SJSA1 (cell line): ENCODE measurements around the gene POLD3. TPM values are rescaled to one million over a fixed set of nuclear protein-coding genes. Genes with fewer than 3 reads are reported as not detected.

ENCODE experiments used
- DNase-seq, 2 experiments: peaks; one replicate each; pipeline ENCODE4 v3.0.0-alpha.2; 2015 to 2020; ENCODE audit warnings: low spot score in 2 of 2, low read depth in 1 of 2
- H3K27ac ChIP-seq: fragments of 250-450 bp; sonication (Bioruptor Pico); 2 replicates; pipeline ENCODE4 v1.5.1; 2020; ENCODE audit warnings: mild to moderate bottlenecking, moderate library complexity
- H3K27me3 ChIP-seq: fragments of 250-450 bp; sonication (Bioruptor Pico); replicated peaks from 2 replicates; pipeline ENCODE4 v1.5.1; 2020; ENCODE audit warnings: mild to moderate bottlenecking, moderate library complexity
- H3K36me3 ChIP-seq: fragments of 250-450 bp; sonication (Bioruptor Pico); 2 replicates; pipeline ENCODE4 v1.5.1; 2020; ENCODE audit warnings: mild to moderate bottlenecking
- H3K4me1 ChIP-seq: fragments of 250-450 bp; sonication (Bioruptor Pico); replicated peaks from 2 replicates; pipeline ENCODE4 v1.6.1; 2021; ENCODE audit warnings: mild to moderate bottlenecking
- H3K4me3 ChIP-seq: fragments of 250-450 bp; sonication (Bioruptor Pico); 2 replicates; pipeline ENCODE4 v1.5.1; 2020; ENCODE audit warnings: mild to moderate bottlenecking
- H3K9me3 ChIP-seq: fragments of 250-450 bp; sonication (Bioruptor Pico); replicated peaks from 2 replicates; pipeline ENCODE4 v1.5.1; 2020; ENCODE audit warnings: mild to moderate bottlenecking
- total RNA-seq: library from RNA; depleted of rRNA; stranded (reverse); fragments of >200 nt; shearing (Covaris generic); gene quantifications from 2 replicates; pipeline ENCODE4 v1.2.3, GENCODE V29; 2014

POLD3 gene
- total RNA-seq, 1 experiment from 2014 or later = 12.7 TPM

DNA sequence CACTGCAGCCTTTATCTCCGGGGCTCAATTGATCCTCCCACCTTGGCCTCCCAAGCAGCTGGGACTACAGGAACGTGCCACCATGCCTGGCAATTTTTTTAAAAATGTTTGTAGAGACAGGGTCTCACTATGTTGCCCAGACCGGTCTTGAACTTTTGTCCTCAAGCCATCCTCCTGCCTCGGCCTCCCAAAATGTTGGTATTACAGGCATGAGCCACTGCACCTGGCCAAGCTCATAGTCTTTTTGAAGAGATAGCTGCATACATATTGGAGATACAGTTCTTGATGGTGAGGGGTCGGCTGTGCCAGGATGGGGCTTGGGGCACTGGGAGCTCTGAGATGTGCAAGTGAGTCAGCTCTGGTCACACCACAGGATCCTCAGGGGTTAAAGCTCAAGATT is 85.7 kb downstream of the POLD3 start:
- Histone ChIP-seq H3K9me3 (no peaks in the 10 kb centered on the region), H3K27me3 (no peaks in the 10 kb centered on the region), H3K4me3 (no peak overlapping the region), H3K4me1 (peaks cover 8% of the 10 kb centered on the region), H3K27ac (no peak overlapping the region), H3K36me3 (no peaks in the 10 kb centered on the region)
- peak in 1 of 2 experiments; percentile 10 for DNase-seq

DNA sequence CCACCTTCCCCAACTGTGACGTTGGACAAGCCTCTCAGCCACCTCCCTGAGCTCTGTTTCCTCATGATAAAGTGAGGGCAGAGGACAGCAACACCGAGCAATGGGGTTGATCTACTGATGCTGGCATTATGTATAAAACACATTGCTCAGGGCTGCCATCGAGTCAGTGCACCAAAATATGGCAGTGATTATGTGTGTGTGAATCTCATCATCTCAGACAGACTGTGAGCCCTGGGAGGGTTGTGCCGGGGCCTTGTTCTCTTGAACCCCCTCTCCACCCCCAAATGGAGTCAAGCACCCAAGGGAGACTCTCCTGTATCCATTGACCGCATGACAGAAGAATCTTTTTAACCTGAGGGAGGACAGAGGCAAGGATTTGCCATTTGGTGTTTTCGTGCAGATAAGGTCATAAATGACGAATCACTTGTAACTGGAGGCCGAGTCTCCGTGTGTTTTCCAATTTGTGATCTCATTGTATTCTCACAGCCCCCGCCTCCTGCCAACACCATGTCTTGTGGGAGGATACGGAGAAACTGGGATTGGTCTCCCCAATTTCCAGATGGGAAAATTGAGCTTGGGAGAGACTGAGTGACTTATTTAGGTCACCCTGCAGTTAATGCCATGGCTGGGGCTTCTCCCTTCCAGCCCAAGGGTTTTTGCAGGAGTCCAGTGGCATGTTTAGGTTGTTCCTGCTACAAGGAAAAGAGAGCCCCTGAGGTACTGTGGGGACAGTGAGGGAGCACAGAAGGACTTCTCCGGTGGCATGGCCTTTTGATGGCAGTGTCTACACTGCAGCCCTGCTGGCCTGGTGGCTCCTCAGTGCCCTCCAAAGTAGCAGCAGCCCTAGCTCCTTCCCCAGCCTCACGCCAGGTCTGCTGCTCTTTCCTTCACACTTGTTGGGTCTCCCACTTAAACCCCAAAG is 86.5 kb downstream of the POLD3 start:
- peak in 1 of 2 experiments; percentile 14 for DNase-seq
- Histone ChIP-seq H3K4me1 (peaks cover under 1% of the 10 kb centered on the region), H3K4me3 (no peak overlapping the region), H3K27me3 (no peaks in the 10 kb centered on the region), H3K27ac (no peak overlapping the region), H3K36me3 (no peaks in the 10 kb centered on the region), H3K9me3 (no peaks in the 10 kb centered on the region)

DNA sequence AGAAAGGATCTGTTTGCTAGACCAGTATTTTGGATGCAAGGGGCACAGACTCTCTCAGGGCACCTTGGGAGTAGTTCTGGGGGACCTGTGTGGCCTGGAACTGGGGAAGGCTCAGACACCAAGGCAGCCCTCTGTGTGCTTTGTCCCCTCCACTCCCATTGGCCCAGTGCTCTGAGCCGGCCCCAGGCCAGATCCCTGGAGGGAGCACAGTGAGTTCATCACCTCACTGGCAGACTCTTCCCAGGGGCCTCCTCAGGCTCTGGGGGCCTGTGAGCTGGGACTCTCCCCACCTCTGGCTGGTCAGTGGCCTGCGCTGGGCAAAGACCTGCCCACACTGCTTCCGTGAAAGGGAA is 87.1 kb downstream of the POLD3 start:
- Histone ChIP-seq H3K27me3 (no peaks in the 10 kb centered on the region), H3K27ac (no peak overlapping the region), H3K36me3 (no peaks in the 10 kb centered on the region), H3K4me1 (no peaks in the 10 kb centered on the region), H3K4me3 (no peak overlapping the region), H3K9me3 (no peaks in the 10 kb centered on the region)
- DNase-seq = peak in 1 of 2 experiments; percentile 9

DNA sequence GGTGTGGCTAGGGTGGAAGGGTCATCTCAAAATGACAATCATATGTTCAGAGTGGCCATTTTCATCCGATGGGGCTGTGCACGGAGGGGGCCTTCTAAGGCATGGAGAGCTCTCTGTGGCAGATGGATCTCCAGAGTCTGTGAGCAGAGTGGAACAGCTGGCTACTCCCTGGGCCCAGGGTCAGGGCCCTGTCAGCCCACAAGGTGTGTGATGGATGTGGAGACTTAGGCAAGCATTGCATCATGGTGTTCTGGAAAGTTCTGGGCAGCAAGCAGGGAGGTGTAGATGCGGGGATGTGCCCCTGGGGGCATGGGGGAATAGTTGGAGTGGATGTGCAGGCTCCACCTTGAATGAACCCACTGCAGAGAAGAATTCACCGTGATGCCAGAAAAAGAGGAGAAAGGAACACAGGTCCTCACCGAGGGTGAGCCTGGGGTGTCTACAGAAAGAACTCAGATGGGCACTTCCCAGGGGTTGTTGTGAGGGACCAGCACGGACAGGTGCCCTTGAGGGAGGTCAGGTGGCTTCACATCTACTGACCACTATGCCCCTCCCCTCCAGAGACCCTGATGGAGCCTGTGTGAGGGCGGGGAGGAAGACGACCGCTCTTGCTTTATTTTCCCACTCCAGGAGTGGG is 87.8 kb downstream of the POLD3 start:
- Histone ChIP-seq H3K27me3 (no peaks in the 10 kb centered on the region), H3K36me3 (no peaks in the 10 kb centered on the region), H3K4me1 (no peaks in the 10 kb centered on the region), H3K9me3 (no peaks in the 10 kb centered on the region), H3K4me3 (no peak overlapping the region), H3K27ac (no peak overlapping the region)
- DNase-seq = peak in 1 of 2 experiments; percentile 16

DNA sequence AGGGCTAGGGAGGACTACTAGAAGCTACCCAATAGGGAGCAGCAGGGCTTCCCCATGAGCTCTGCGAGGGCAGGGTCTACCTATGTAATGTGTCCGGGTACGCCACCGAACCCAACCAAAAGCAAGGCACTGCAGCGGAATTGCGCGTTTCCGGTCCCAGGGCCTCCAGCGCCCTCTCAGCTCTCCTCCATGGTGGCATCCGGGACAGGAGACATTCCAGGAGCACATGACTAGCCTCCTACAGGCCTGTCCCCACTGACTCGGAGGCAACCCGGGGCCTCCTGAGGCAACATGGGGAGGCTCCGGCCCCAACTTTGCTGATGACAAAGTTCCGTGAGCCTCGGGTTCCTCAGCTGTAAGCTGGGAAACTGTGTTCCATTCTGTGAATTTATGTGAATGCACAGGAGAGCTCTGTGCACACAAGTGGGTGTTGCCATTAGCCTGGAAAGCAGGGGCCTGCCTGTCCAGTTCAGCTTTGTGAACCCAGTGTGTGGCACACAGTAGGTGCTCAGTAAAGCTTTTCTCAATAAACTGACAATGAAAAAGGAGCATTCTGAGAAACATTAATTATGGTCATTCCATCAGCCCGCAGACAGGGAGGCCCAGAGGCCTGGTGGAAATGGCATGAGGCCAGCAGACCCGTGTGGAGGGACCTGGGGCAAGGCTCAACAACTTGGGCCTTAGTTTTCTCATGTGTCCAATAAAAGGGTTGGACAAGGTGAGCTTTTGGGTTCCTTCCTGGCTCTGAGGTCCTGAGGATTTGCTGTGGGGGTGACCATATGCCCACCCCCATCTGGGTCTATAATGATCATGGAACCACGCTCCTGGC is 88.5 kb downstream of the POLD3 start:
- Histone ChIP-seq H3K27me3 (no peaks in the 10 kb centered on the region), H3K4me3 (no peak overlapping the region), H3K36me3 (no peaks in the 10 kb centered on the region), H3K9me3 (no peaks in the 10 kb centered on the region), H3K27ac (no peak overlapping the region), H3K4me1 (no peaks in the 10 kb centered on the region)
- DNase-seq = no peak

DNA sequence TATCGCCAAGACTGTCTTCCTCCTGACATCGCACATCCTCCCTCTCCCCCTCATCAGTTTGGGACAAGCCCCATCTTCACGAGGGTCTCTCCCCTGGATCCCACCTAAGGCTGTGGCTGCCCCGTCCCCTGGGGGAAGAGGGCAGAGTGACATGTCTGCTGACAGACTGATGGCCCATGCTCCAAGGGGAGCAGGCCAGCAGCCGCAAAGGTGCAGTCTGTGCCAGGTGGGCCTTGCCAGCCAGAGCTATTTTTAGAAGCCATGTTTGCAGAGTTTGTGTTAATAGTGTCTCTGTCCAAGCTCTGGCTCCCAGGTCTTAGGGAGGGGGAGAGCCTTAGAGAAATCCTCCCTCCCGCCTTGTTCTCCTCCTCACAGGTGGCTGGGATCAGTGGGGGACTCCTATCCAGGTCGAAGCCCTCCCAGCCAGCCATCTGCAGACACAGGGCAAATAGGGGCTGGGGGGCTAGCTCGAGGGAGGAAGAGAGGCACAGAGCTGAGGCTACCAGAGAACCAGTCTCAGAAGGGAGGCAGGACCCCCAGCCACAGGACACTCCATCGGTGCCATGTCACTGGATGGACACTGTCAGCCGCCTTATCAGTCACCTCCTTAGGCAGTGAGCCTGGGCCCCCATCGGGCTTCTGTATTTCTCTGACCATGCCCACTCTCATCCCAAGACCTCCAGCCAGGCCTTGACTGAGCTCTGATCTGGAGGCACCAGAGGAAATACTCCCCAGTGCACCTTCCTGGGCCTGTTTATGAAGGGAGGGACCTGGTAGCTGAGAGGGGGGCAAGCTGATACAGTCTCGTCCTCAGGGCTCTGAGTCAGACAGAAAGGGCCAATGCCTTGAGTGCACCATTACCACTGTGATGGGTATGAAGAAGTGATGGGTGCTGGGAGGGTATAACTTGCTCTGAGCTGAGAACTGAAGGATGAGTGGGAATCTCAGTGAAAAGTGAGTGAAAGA is 89.6 kb downstream of the POLD3 start:
- H3K4me3 ChIP-seq = no peak overlapping the region
- no peaks in the 10 kb centered on the region for H3K27me3 ChIP-seq
- peaks cover 6% of the 10 kb centered on the region for H3K4me1 ChIP-seq
- no peaks in the 10 kb centered on the region for H3K36me3 ChIP-seq
- H3K9me3 ChIP-seq = no peaks in the 10 kb centered on the region
- H3K27ac ChIP-seq = no peak overlapping the region
- no peak for DNase-seq

DNA sequence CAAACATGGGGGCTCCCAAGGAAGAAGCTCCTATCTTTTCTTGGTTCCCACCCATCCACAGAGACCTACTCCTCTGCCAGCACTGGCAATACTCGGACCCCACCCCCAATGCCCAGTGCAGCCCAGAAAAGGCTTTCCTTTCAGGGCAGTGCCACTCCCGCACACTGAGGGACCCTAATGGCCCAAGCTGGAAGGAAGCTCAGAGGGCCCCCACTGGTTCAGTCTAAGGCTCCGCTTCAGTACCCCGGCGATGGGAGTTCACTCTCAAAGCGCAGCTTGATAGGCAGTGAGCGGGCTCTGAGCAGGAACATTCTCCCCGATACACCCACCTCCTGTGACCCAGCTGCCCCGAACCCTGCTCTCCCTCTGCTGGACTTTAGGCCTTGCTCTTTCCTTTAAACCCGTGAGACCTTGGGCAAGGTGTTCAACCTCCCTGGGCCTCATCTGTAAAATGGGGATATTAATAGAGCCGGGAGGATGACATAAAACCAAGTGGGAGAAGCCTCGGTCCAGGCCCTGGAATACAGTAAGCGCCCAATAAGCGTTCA is 90.4 kb downstream of the POLD3 start:
- H3K27ac ChIP-seq = no peak overlapping the region
- H3K36me3 ChIP-seq = no peaks in the 10 kb centered on the region
- no peaks in the 10 kb centered on the region for H3K27me3 ChIP-seq
- no peak overlapping the region for H3K4me3 ChIP-seq
- peaks cover 15% of the 10 kb centered on the region for H3K4me1 ChIP-seq
- no peak for DNase-seq
- no peaks in the 10 kb centered on the region for H3K9me3 ChIP-seq

DNA sequence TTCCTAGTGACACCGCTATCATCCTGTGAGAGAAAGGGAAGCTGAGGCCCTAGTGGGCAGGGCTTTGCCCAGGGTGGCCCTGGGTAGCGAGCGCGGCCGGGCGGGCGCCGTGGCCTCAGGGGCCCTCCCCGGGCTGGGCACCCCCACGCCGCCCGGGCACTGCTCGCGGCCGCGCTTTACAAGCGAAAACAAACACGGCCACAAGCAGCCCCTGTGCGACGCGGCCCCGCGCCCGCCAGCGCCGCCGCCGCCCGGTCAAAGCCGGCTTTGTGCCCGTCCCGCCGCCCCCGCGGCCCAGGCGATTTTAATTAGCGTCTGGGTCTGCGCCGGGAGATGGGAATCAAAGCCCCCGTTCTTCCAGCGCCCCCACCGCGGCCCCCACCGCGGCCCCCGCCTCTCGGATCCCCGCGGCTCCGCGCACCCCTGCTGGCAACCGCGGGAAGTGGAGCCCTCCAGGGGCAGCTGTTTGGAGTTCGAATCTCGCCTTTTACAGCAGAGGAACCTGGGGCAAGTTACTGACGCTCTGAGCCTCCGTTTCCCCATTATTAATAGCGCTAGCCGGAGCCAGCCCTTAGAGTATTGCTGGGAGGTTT is 91.0 kb downstream of the POLD3 start:
- Histone ChIP-seq H3K4me1 (peaks cover 21% of the 10 kb centered on the region), H3K27ac (no peak overlapping the region), H3K4me3 (no peak overlapping the region), H3K9me3 (no peaks in the 10 kb centered on the region), H3K36me3 (no peaks in the 10 kb centered on the region), H3K27me3 (no peaks in the 10 kb centered on the region)
- DNase-seq = no peak

DNA sequence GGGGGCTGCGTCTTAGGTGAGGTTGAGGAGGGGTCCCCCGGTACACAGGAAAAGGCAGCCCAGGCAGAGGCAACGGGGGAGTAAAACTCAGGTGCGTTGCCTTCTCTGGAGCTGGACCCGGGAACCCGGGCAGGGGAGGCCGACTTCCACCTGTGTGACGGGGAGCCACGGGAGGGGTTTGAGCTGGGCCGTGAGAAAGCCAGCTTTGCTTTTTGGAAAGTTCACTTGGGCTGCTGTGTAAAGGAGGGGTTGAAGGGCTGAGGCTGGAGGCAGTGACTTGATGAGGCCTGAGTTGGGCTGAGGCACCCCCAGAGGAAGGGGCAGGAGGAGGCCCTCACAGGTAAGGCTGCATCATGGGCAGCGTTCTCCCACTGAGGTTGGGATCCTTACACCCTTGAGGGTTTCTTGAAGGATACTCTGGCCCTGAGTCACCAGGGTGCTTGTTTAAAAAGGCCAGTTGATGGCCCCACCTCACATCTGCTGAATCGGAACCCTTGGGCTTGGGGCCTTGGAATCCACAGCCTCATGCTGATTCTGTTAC is 91.6 kb downstream of the POLD3 start:
- no peaks in the 10 kb centered on the region for H3K27me3 ChIP-seq
- H3K4me3 ChIP-seq = no peak overlapping the region
- peaks cover 25% of the 10 kb centered on the region for H3K4me1 ChIP-seq
- no peak for DNase-seq
- no peaks in the 10 kb centered on the region for H3K36me3 ChIP-seq
- H3K9me3 ChIP-seq = no peaks in the 10 kb centered on the region
- H3K27ac ChIP-seq = no peak overlapping the region

DNA sequence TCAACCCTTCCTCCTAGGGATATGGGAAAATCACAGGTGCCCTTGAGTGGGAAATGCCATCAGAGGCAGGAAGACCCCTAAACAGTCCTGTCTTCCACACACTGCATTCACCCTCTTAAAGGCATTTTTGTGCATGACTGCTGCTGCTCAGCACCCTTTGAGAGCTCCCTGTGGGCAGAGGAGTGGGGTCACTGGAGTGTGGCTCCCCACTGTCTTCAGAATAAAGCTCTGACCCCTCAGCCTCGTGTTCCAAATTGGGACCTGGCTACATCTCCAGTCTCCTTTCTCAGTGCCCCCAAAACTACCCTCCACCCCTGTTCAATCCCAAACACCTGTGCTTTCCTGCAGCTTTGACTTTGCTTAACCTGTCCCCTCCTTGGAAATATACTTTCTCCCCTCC is 92.3 kb downstream of the POLD3 start:
- Histone ChIP-seq H3K4me3 (no peak overlapping the region), H3K4me1 (peaks cover 30% of the 10 kb centered on the region), H3K27me3 (no peaks in the 10 kb centered on the region), H3K9me3 (no peaks in the 10 kb centered on the region), H3K36me3 (no peaks in the 10 kb centered on the region), H3K27ac (no peak overlapping the region)
- DNase-seq = no peak

DNA sequence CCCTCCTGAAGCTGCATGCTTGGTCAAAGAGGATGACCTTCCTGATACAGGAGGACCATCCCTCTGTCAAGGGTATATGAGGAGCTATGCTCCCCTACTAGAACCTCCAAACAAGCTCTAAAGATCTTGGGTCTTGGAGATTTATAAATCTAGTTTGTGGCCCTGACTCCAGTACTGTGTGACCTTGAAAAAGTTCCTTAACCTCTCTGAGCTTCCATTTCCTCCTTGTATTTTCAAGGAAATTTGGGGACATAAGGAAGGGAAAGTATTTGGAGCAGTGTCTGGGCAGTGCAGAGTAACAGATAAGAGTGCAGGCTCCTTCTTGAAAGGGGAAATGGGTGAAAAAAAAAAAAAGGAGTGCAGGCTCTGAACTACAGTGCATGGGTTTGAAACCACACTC is 93.0 kb downstream of the POLD3 start:
- Histone ChIP-seq H3K4me1 (peaks cover 33% of the 10 kb centered on the region), H3K27me3 (no peaks in the 10 kb centered on the region), H3K4me3 (no peak overlapping the region), H3K9me3 (no peaks in the 10 kb centered on the region), H3K36me3 (no peaks in the 10 kb centered on the region), H3K27ac (no peak overlapping the region)
- no peak for DNase-seq

DNA sequence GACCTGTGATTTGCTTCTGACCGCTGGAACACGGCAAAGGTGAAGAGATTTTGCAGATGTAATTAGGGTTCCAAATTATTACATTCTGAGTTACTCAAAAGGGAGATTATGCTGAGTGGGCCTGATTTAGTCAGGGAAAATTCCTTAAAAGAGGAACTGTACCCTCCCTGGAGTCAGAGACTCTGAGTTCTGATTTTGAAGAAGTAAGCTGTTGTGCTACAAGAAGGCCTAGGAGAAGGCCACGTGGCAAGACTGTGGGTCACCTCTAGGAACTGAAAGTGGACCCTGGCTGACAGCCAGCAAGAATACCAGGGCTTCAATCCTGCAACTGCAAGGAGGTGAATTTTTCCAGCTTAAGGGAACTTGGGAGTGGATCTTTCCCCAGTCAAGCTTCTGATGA is 93.5 kb downstream of the POLD3 start:
- H3K4me1 ChIP-seq = peaks cover 33% of the 10 kb centered on the region
- DNase-seq = no peak
- no peak overlapping the region for H3K27ac ChIP-seq
- H3K27me3 ChIP-seq = no peaks in the 10 kb centered on the region
- H3K36me3 ChIP-seq = no peaks in the 10 kb centered on the region
- H3K4me3 ChIP-seq = no peak overlapping the region
- no peaks in the 10 kb centered on the region for H3K9me3 ChIP-seq
